HG03432 (cell line): ENCODE data around the gene PSPN.

Experiments
- ATAC-seq: cut with Tn5 transposase; IDR thresholded peaks from one replicate; pipeline ENCODE4 v1.9.1; 2021; ENCODE audit warnings: mild to moderate bottlenecking, moderate library complexity; ENCODE audit not compliant: unreplicated experiment

The PSPN gene

GRCh38 chr19:6375411-6376010 lies at the start of gene PSPN:
Gene PSPN (minus strand): TSS chr19:6375933. CDS start chr19:6375849, 84 bp downstream.
- ATAC-seq, result no peak

- peak; percentile 86 for ATAC-seq
These were observed 49.4 kb upstream of the PSPN start for GRCh38 chr19:6424939-6425731.

- no peak for ATAC-seq
These were observed 48.6 kb upstream of the PSPN start, which contains the start of gene KHSRP for GRCh38 chr19:6424195-6424938. Gene KHSRP (minus strand): TSS chr19:6424811. CDS start chr19:6424701, 110 bp downstream.

GRCh38 chr19:6423499-6424194 lies 47.9 kb upstream of the PSPN start:
- no peak for ATAC-seq

- ATAC-seq, result no peak
These were observed 45.6 kb upstream of the PSPN start for GRCh38 chr19:6421075-6422014.

- ATAC-seq, result no peak
These were observed 42.8 kb upstream of the PSPN start for GRCh38 chr19:6418562-6418932.

- no peak for ATAC-seq
These were observed 42.2 kb upstream of the PSPN start for GRCh38 chr19:6417713-6418561.

GRCh38 chr19:6416658-6417405 lies 41.1 kb upstream of the PSPN start:
- no peak for ATAC-seq

- no peak for ATAC-seq
These were observed 40.0 kb upstream of the PSPN start for GRCh38 chr19:6415591-6416190.

GRCh38 chr19:6414793-6415590 lies 39.3 kb upstream of the PSPN start:
- no peak for ATAC-seq

GRCh38 chr19:6413721-6414643 lies 38.2 kb upstream of the PSPN start:
- no peak for ATAC-seq

GRCh38 chr19:6413291-6413690 lies 37.6 kb upstream of the PSPN start:
- ATAC-seq, result no peak

GRCh38 chr19:6412447-6413091 lies 36.8 kb upstream of the PSPN start:
- ATAC-seq, result no peak

- ATAC-seq, result no peak
These were observed 36.3 kb upstream of the PSPN start for GRCh38 chr19:6412061-6412446.

- no peak for ATAC-seq
These were observed 33.6 kb upstream of the PSPN start for GRCh38 chr19:6409346-6409745.

GRCh38 chr19:6406401-6406800 lies 30.7 kb upstream of the PSPN start:
- ATAC-seq, result no peak
